H1 (cell line): ENCODE results near the gene NFASC. TPM values are rescaled to one million over a fixed set of nuclear protein-coding genes. Genes with fewer than 3 reads are reported as not detected.

Experiments used
- CTCF ChIA-PET: fragments of 300-600 bp; sonication (Branson Sonifier 250); formaldehyde crosslinking; loops from one replicate; lab custom pipeline; 2021; ENCODE audit not compliant: partially characterized antibody; lab: Charles Lee
- POLR2A ChIA-PET: fragments of 300-600 bp; sonication (Branson Sonifier 250); formaldehyde crosslinking; loops from one replicate; lab custom pipeline; 2021; ENCODE audit warnings: inconsistent platforms; ENCODE audit not compliant: partially characterized antibody; lab: Charles Lee
- DNase-seq, 2 experiments: peaks; one replicate each; pipeline versions ENCODE4 v3.0.0 to v3.0.0-alpha.2; 2010 to 2022; ENCODE audit warnings: low spot score in 2 of 2, low read depth in 1 of 2, mixed read lengths in 1 of 2
- FAIRE-seq: peaks from 2 replicates; lab custom pipeline; 2011; peaks lifted over from hg19 to GRCh38; lab: Jason Lieb, UNC
- H2AFZ ChIP-seq: 2 replicates; pipeline ENCODE4 v1.8.1; 2012; ENCODE audit warnings: low read length, inconsistent platforms
- H2AK5ac ChIP-seq: 2 replicates; pipeline ENCODE4 v1.6.1; 2013; ENCODE audit warnings: low read depth, low read length
- H2BK120ac ChIP-seq: replicated peaks from 2 replicates; pipeline ENCODE3; 2013; ENCODE audit warnings: low read depth, low read length, inconsistent platforms
- H2BK12ac ChIP-seq: 2 replicates; pipeline ENCODE4 v1.6.1; 2013; ENCODE audit warnings: low read depth, low read length
- H2BK15ac ChIP-seq: 2 replicates; pipeline ENCODE4 v1.6.1; 2013; ENCODE audit warnings: low read length
- H2BK20ac ChIP-seq: 2 replicates; pipeline ENCODE4 v1.6.1; 2013; ENCODE audit warnings: low read length
- H2BK5ac ChIP-seq: 2 replicates; pipeline ENCODE4 v1.6.1; 2013; ENCODE audit warnings: low read depth, low read length
- H3K14ac ChIP-seq: 2 replicates; pipeline ENCODE4 v1.6.1; 2013; ENCODE audit warnings: inconsistent platforms; ENCODE audit not compliant: insufficient read length
- H3K18ac ChIP-seq: 2 replicates; pipeline ENCODE4 v1.6.1; 2013; ENCODE audit warnings: low read length; ENCODE audit errors: extremely low read depth
- H3K23ac ChIP-seq: 2 replicates; pipeline ENCODE4 v1.6.1; 2013; ENCODE audit warnings: inconsistent platforms; ENCODE audit not compliant: insufficient read length
- H3K23me2 ChIP-seq: 2 replicates; pipeline ENCODE4 v1.6.1; 2013; ENCODE audit warnings: low read depth, low read length
- H3K27ac ChIP-seq: 2 replicates; pipeline ENCODE4 v1.6.1; 2011; ENCODE audit warnings: low read depth, low read length, inconsistent platforms
- H3K27me3 ChIP-seq, 4 experiments: replicated peaks in 1 of 4; 1 replicate in 1 of 4; 2 replicates in 3 of 4; pipeline versions ENCODE4 v1.6.1 to v1.8.1; 2011 to 2013; ENCODE audit warnings: low read length in 3 of 4, mild to moderate bottlenecking in 3 of 4, inconsistent platforms in 2 of 4, mixed read lengths in 2 of 4, moderate library complexity in 1 of 4; ENCODE audit not compliant: control insufficient read depth in 3 of 4, insufficient read depth in 3 of 4; ENCODE audit errors: extremely low read depth in 1 of 4
- H3K36me3 ChIP-seq, 4 experiments: 2 replicates each; pipeline versions ENCODE4 v1.6.1 to v1.8.1; 2011 to 2013; ENCODE audit warnings: mild to moderate bottlenecking in 4 of 4, low read length in 3 of 4, moderate library complexity in 2 of 4, control low read depth in 1 of 4, inconsistent platforms in 1 of 4; ENCODE audit not compliant: insufficient read depth in 4 of 4, control insufficient read depth in 2 of 4
- H3K4ac ChIP-seq: replicated peaks from 2 replicates; pipeline ENCODE3; 2013; ENCODE audit warnings: low read length, low read depth, mixed read lengths, inconsistent platforms; ENCODE audit not compliant: insufficient read length
- H3K4me1 ChIP-seq, 4 experiments: replicated peaks in 1 of 4; 1 replicate in 1 of 4; 2 replicates in 3 of 4; pipeline versions ENCODE4 v1.6.1 to v1.8.1; 2011 to 2013; ENCODE audit warnings: low read length in 3 of 4, inconsistent platforms in 2 of 4, mixed read lengths in 1 of 4; ENCODE audit not compliant: insufficient read depth in 4 of 4, control insufficient read depth in 3 of 4
- H3K4me2 ChIP-seq, 2 experiments: 2 replicates each; pipeline versions ENCODE4 v1.6.1 to v1.8.1; 2011 to 2013; ENCODE audit warnings: low read depth in 2 of 2, low read length in 2 of 2, control low read depth in 1 of 2, inconsistent platforms in 1 of 2, mild to moderate bottlenecking in 1 of 2; ENCODE audit not compliant: insufficient read depth in 1 of 2
- H3K4me3 ChIP-seq, 4 experiments: fragments of 200-600, 300-600 bp in 1 of 4; sonication (generic), shearing (Covaris generic), sonication (Bioruptor Twin) in 1 of 4; 2 replicates each; pipeline versions ENCODE4 v1.5.1 to v1.8.1; 2011 to 2016; ENCODE audit warnings: low read length in 4 of 4, low read depth in 3 of 4, control low read depth in 2 of 4, inconsistent platforms in 2 of 4, mild to moderate bottlenecking in 2 of 4, mixed read lengths in 1 of 4, moderate library complexity in 1 of 4; ENCODE audit not compliant: insufficient read depth in 2 of 4; ENCODE audit errors: extremely low read depth in 1 of 4
- H3K56ac ChIP-seq: replicated peaks from 2 replicates; pipeline ENCODE3; 2013; ENCODE audit warnings: low read depth, mild to moderate bottlenecking, mixed read lengths, low read length, inconsistent platforms; ENCODE audit not compliant: insufficient read length
- H3K79me1 ChIP-seq: 2 replicates; pipeline ENCODE4 v1.6.1; 2013; ENCODE audit warnings: low read depth, low read length, control low read depth
- H3K79me2 ChIP-seq, 2 experiments: 2 replicates each; pipeline versions ENCODE4 v1.6.1 to v1.8.1; 2012 to 2013; ENCODE audit warnings: low read length in 2 of 2, mild to moderate bottlenecking in 2 of 2, inconsistent platforms in 1 of 2; ENCODE audit not compliant: insufficient read depth in 2 of 2, control insufficient read depth in 1 of 2
- H3K9ac ChIP-seq, 4 experiments: replicated peaks in 1 of 4; 1 replicate in 1 of 4; 2 replicates in 3 of 4; pipeline versions ENCODE4 v1.6.1 to v1.8.1; 2011 to 2013; ENCODE audit warnings: low read depth in 3 of 4, low read length in 3 of 4, control low read depth in 2 of 4, mild to moderate bottlenecking in 2 of 4, moderate library complexity in 2 of 4, inconsistent platforms in 1 of 4; ENCODE audit errors: extremely low read depth in 1 of 4
- H3K9me3 ChIP-seq, 2 experiments: 2 replicates each; pipeline versions ENCODE4 v1.6.1 to v1.8.1; 2012 to 2013; ENCODE audit warnings: mild to moderate bottlenecking in 2 of 2, moderate library complexity in 2 of 2, control low read depth in 1 of 2, inconsistent platforms in 1 of 2, low read depth in 1 of 2, low read length in 1 of 2, mixed read lengths in 1 of 2; ENCODE audit not compliant: insufficient read depth in 2 of 2
- H4K20me1 ChIP-seq, 2 experiments: replicated peaks in 1 of 2; 2 replicates each; pipeline versions ENCODE3 to v1.8.1; 2011 to 2013; ENCODE audit warnings: inconsistent platforms in 2 of 2, low read length in 2 of 2, mild to moderate bottlenecking in 1 of 2; ENCODE audit not compliant: insufficient read depth in 2 of 2, control insufficient read depth in 1 of 2
- H4K5ac ChIP-seq: 2 replicates; pipeline ENCODE4 v1.6.1; 2013; ENCODE audit warnings: low read length, low read depth, mixed read lengths, inconsistent platforms; ENCODE audit not compliant: insufficient read length
- H4K8ac ChIP-seq: 2 replicates; pipeline ENCODE4 v1.8.0; 2013; ENCODE audit warnings: mild to moderate bottlenecking, moderate library complexity, low read length, inconsistent platforms; ENCODE audit not compliant: insufficient read depth; ENCODE audit errors: extremely low read depth
- H4K91ac ChIP-seq: replicated peaks from 2 replicates; pipeline ENCODE3; 2013; ENCODE audit warnings: low read length, mixed read lengths, inconsistent platforms; ENCODE audit not compliant: insufficient read length
- ATF2 ChIP-seq: IDR thresholded peaks from 2 replicates; pipeline ENCODE4 v1.6.1; 2012; ENCODE audit warnings: low read length, inconsistent platforms
- CEBPB ChIP-seq: IDR thresholded peaks from 2 replicates; pipeline ENCODE4 v1.6.1; 2012; ENCODE audit warnings: low read depth, low read length
- CHD1 ChIP-seq: IDR thresholded peaks from 2 replicates; pipeline ENCODE4 v1.6.1; 2012; ENCODE audit warnings: low read depth, low read length, improper control_type of control experiment
- CTCF ChIP-seq, 3 experiments: IDR thresholded peaks; 1 replicate in 2 of 3; 2 replicates in 1 of 3; pipeline versions ENCODE4 v1.5.1 to v1.6.1; 2011; ENCODE audit warnings: low read length in 3 of 3, mild to moderate bottlenecking in 3 of 3, inconsistent platforms in 2 of 3, low read depth in 1 of 3, moderate library complexity in 1 of 3; ENCODE audit not compliant: insufficient read depth in 1 of 3; ENCODE audit errors: control extremely low read depth in 1 of 3
- E2F6 ChIP-seq: IDR thresholded peaks from 2 replicates; pipeline ENCODE4 v1.6.1; 2012; ENCODE audit warnings: inconsistent platforms
- POLR2AphosphoS5 ChIP-seq: IDR thresholded peaks from 2 replicates; pipeline ENCODE4 v1.6.1; 2011; ENCODE audit warnings: low read depth, low read length
- SIN3A ChIP-seq, 2 experiments: IDR thresholded peaks in 1 of 2; conservative IDR thresholded peaks in 1 of 2; 2 replicates each; pipeline ENCODE4 v1.6.1; 2011 to 2012; ENCODE audit warnings: low read length in 2 of 2, improper control_type of control experiment in 1 of 2, low read depth in 1 of 2, mild to moderate bottlenecking in 1 of 2
- TCF12 ChIP-seq: IDR thresholded peaks from 2 replicates; pipeline ENCODE4 v1.6.1; 2011; ENCODE audit warnings: low read depth, mild to moderate bottlenecking, low read length
- ZNF274 ChIP-seq: IDR thresholded peaks from 2 replicates; pipeline ENCODE4 v1.7.0; 2012; ENCODE audit warnings: low read length, borderline replicate concordance; ENCODE audit errors: extremely low read depth
- WGBS, 2 experiments: shearing (Covaris generic) in 1 of 2; methylation state at CpG; one replicate each; pipeline versions ENCODE4 v1.1.6 to v1.1.7; 2013 to 2015; ENCODE audit warnings: low lambda C conversion rate in 2 of 2, mixed read lengths in 2 of 2, inconsistent platforms in 1 of 2, low coverage in 1 of 2, missing lambda C conversion rate in 1 of 2; ENCODE audit not compliant: insufficient replicate concordance in 2 of 2, insufficient coverage in 1 of 2, insufficient read length in 1 of 2; ENCODE audit errors: extremely low coverage in 1 of 2, missing lambda C conversion rate in 1 of 2; 5-methylcytosine and 5-hydroxymethylcytosine counted together
- polyA plus RNA-seq, 7 experiments: library from polyadenylated mRNA; depleted of rRNA in 3 of 7; stranded (reverse) in 5 of 7; unstranded in 2 of 7; fragments of >200 nt in 5 of 7; fragments of 200-250 nt in 2 of 7; gene quantifications; 1 replicate in 5 of 7; 2 replicates in 1 of 7; 4 replicates in 1 of 7; pipeline versions ENCODE4 v1.2.1 to v1.2.3, GENCODE V29; 2011 to 2013; ENCODE audit warnings: missing spikeins in 2 of 7, mixed read lengths in 2 of 7
- total RNA-seq: library from RNA; stranded (reverse); fragmentation: NEBNext Ultra II Directional; extraction: Animal tissue kit (Norgen Biotek cat#: 25700); gene quantifications from 2 replicates; pipeline ENCODE4 v1.2.1, GENCODE V29; 2021

Gene NFASC
- total and polyA plus RNA-seq, 2 of the 8 experiments (the other 6 are each of a cell fraction or from before 2014, with no cell fraction given): 5.0 to 15.2 TPM

- Histone ChIP-seq H3K9ac (no peak overlapping the region), H3K4me1 (no peaks in the 10 kb centered on the region), H3K4ac (no peak overlapping the region), H3K23ac (no peak overlapping the region), H3K27me3 (no peaks in the 10 kb centered on the region), H3K18ac (no peak overlapping the region), H3K9me3 (no peaks in the 10 kb centered on the region), H2AFZ (no peak overlapping the region), H3K23me2 (no peaks in the 10 kb centered on the region), H2BK20ac (no peak overlapping the region), H3K14ac (no peak overlapping the region), H3K79me2 (no peaks in the 10 kb centered on the region), H3K36me3 (no peaks in the 10 kb centered on the region), H4K20me1 (peaks cover 0 to 1% of the 10 kb centered on the region in 2 experiments), H3K56ac (no peak overlapping the region), H4K8ac (no peak overlapping the region), H4K91ac (no peak overlapping the region), H2BK120ac (no peak overlapping the region), H2AK5ac (no peak overlapping the region), H2BK15ac (no peak overlapping the region), H4K5ac (no peak overlapping the region), H3K4me3 (no peak overlapping the region), H2BK5ac (no peak overlapping the region), H3K27ac (no peak overlapping the region), H3K4me2 (no peak overlapping the region), H2BK12ac (no peak overlapping the region), H3K79me1 (no peaks in the 10 kb centered on the region)
- WGBS, 2 experiments: 84% methylated on average over 2 of the region's 2 CpGs; no CpG with 5 or more reads in 1 of the 2 experiments
- ChIA-PET POLR2A (interaction anchor here (0.7 to 1.3 kb wide), 3 partner anchors 9 to 120 kb away, joined by 3 read pairs; no protein-coding TSS in a partner anchor), CTCF (interaction anchor here (0.7 to 38.9 kb wide), 5 partner anchors 9 to 248 kb away, joined by 4 to 1336 read pairs (median 8); no protein-coding TSS in a partner anchor)
- DNase-seq: no peak
- FAIRE-seq: no peak
- TF ChIP-seq POLR2AphosphoS5: no peak
- no peak for TF ChIP-seq CEBPB
- TF ChIP-seq ZNF274: no peak
- no peak for TF ChIP-seq E2F6
- no peak for TF ChIP-seq CTCF (IDR thresholded peaks at IDR 0.05; ENCODE audit: control extremely low read depth in 1 of 3, insufficient read depth in 1 of 3, low read depth in 1 of 3, low read length in 3 of 3)
- no peak for TF ChIP-seq CHD1
- TF ChIP-seq TCF12: no peak
- TF ChIP-seq SIN3A (conservative IDR thresholded peaks at IDR 0.05 in 1 of 2, IDR thresholded peaks at IDR 0.05 in 1 of 2; ENCODE audit: low read depth in 1 of 2, low read length in 2 of 2): no peak
- TF ChIP-seq ATF2: no peak
Measured at GRCh38 chr1:205071028-205071409, 200.4 kb downstream of the NFASC start.
